Upper lobe of right lung (tissue), 1 donor: ENCODE results near the gene DIP2C. TPM values are rescaled to one million over a fixed set of nuclear protein-coding genes. Genes with fewer than 3 reads are reported as not detected.

Experiments
- ATAC-seq: fragments of 200-7000 bp; cut with Tn5 transposase; one replicate; pipeline ENCODE4 v1.9.1; 2020; ENCODE audit warnings: mild to moderate bottlenecking, moderate library complexity
- DNase-seq: peaks from one replicate; pipeline ENCODE4 v3.0.0-alpha.2; 2020
- H3K27ac ChIP-seq: fragments of 200-600 bp; one replicate; pipeline ENCODE4 v1.8.0; 2022
- H3K27me3 ChIP-seq: fragments of 200-600 bp; one replicate; pipeline ENCODE4 v1.8.0; 2022; ENCODE audit warnings: mild to moderate bottlenecking
- H3K36me3 ChIP-seq: fragments of 200-600 bp; one replicate; pipeline ENCODE4 v1.8.0; 2022
- H3K4me1 ChIP-seq: fragments of 200-600 bp; one replicate; pipeline ENCODE4 v1.8.0; 2022
- H3K4me3 ChIP-seq: fragments of 200-600 bp; one replicate; pipeline ENCODE4 v1.8.0; 2022; ENCODE audit warnings: mild to moderate bottlenecking
- H3K9me3 ChIP-seq: fragments of 200-600 bp; one replicate; pipeline ENCODE4 v1.8.0; 2022
- intact Hi-C: fragments of 100-400 bp; cut with DNase I; formaldehyde crosslinking; loops from one replicate; pipeline ENCODE4 v1.11.0; 2022
- total RNA-seq: library from RNA; stranded (reverse); fragmentation: NEBNext Ultra II Directional; extraction: Animal tissue kit (Norgen Biotek cat#: 25700); gene quantifications from one replicate; pipeline ENCODE4 v1.2.1, GENCODE V29; 2021
- TF ChIP-seq, protein P1 (sequence below): fragments of 200-600 bp; IDR thresholded peaks from one replicate; pipeline ENCODE4 v1.8.0; 2022; ENCODE audit warnings: antibody characterized with exemption
- donor health status: DM: no; HTN: yes; CAD: no; lungs with severe emphysema.

DIP2C gene
- total RNA-seq, 1 donor from 2014 or later: 17.3 TPM

- no peaks in the 10 kb centered on the region for H3K27me3 ChIP-seq
- H3K27ac ChIP-seq: no peak overlapping the region
- H3K4me1 ChIP-seq: peaks cover 6% of the 10 kb centered on the region
- no peaks in the 10 kb centered on the region for H3K9me3 ChIP-seq
- TF ChIP-seq, protein P1, sequence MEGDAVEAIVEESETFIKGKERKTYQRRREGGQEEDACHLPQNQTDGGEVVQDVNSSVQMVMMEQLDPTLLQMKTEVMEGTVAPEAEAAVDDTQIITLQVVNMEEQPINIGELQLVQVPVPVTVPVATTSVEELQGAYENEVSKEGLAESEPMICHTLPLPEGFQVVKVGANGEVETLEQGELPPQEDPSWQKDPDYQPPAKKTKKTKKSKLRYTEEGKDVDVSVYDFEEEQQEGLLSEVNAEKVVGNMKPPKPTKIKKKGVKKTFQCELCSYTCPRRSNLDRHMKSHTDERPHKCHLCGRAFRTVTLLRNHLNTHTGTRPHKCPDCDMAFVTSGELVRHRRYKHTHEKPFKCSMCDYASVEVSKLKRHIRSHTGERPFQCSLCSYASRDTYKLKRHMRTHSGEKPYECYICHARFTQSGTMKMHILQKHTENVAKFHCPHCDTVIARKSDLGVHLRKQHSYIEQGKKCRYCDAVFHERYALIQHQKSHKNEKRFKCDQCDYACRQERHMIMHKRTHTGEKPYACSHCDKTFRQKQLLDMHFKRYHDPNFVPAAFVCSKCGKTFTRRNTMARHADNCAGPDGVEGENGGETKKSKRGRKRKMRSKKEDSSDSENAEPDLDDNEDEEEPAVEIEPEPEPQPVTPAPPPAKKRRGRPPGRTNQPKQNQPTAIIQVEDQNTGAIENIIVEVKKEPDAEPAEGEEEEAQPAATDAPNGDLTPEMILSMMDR: no peak
- H3K36me3 ChIP-seq: no peaks in the 10 kb centered on the region
- no peak for DNase-seq
- no peak for ATAC-seq
- intact Hi-C loops: no loop called here
- no peak overlapping the region for H3K4me3 ChIP-seq
These were observed 44.5 kb downstream of the DIP2C start for GRCh38 chr10:644943-645334.

GRCh38 chr10:644076-644942, 45.2 kb downstream of the DIP2C start:
- Histone ChIP-seq H3K27ac (no peak overlapping the region), H3K36me3 (no peaks in the 10 kb centered on the region), H3K27me3 (no peaks in the 10 kb centered on the region), H3K4me3 (no peak overlapping the region), H3K9me3 (no peaks in the 10 kb centered on the region), H3K4me1 (no peaks in the 10 kb centered on the region)
- peak; percentile 58 for DNase-seq
- ATAC-seq: no peak
- intact Hi-C loops: no loop called here
- TF ChIP-seq, protein P1: no peak

DNA sequence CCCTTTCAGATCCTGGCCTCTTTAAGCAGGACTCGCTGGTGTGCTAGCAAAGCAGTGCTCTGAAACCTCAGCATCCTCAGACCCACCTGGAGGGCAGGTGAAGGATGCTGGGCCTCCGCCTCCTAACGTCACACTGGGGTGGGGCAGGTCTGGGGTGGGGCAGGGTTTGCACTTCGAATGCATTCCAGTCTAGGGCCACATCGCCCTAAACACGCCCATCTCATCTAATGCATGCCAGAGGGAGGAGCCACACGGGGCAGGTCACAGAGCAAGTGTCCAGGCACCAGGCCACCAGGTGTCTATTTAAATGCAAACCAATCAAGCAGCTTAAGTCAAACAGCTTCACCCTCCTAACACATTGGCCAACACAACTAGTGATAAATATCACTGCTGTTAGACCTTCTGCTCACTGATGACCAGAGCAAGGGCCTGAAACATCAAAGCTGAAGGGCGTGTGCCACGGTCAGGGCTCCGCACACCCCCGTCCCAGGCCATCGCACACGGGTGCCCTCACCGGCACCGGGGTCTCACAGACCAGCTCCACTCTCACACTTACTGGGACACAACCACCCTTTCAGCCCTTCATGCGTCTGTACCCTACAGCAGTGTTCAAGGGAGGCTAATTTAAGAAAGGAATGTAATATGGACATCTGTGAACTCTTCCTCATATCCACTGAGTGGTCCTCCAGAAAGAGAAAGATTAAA, 47.1 kb downstream of the DIP2C start:
- H3K36me3 ChIP-seq: no peaks in the 10 kb centered on the region
- intact Hi-C loops: no loop called here

GRCh38 chr10:641149-642010, 48.1 kb downstream of the DIP2C start:
- H3K36me3 ChIP-seq: no peaks in the 10 kb centered on the region
- no peaks in the 10 kb centered on the region for H3K4me1 ChIP-seq
- no peaks in the 10 kb centered on the region for H3K9me3 ChIP-seq
- no peaks in the 10 kb centered on the region for H3K27me3 ChIP-seq
- H3K27ac ChIP-seq: no peak overlapping the region
- intact Hi-C loops: no loop called here
- H3K4me3 ChIP-seq: no peak overlapping the region
- ATAC-seq (no peak), DNase-seq (peak; percentile 50)
- TF ChIP-seq, protein P1: no peak

More for the DNA sequence above, 47.1 kb downstream of the DIP2C start:
- DNase-seq (peak; percentile 66), ATAC-seq (peak; percentile 81)
- H3K27ac ChIP-seq: no peak overlapping the region
- H3K9me3 ChIP-seq: no peaks in the 10 kb centered on the region
- H3K27me3 ChIP-seq: no peaks in the 10 kb centered on the region
- H3K4me3 ChIP-seq: no peak overlapping the region
- TF ChIP-seq, protein P1: no peak
- H3K4me1 ChIP-seq: no peaks in the 10 kb centered on the region

DNA sequence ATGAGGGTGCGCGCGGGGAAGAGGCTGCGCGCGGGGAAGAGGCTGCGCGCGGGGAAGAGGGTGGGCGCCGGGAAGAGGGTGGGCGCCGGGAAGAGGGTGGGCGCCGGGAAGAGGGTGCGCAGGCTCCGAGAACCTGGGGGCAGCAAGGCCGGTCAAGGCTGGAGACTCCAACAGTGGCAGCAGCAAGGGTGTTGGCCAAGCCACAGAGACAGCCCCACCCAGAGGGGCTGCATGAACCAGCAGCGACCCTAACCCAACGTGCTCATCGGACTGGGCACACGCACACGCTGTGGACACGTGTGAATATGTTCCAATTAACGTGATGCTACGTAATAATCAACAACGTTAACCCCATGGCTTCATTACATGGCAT, 48.8 kb downstream of the DIP2C start:
- H3K27me3 ChIP-seq: no peaks in the 10 kb centered on the region
- H3K4me1 ChIP-seq: no peaks in the 10 kb centered on the region
- TF ChIP-seq, protein P1: no peak
- H3K4me3 ChIP-seq: no peak overlapping the region
- no peak overlapping the region for H3K27ac ChIP-seq
- no peaks in the 10 kb centered on the region for H3K9me3 ChIP-seq
- ATAC-seq: no peak
- H3K36me3 ChIP-seq: no peaks in the 10 kb centered on the region
- intact Hi-C loops: no loop called here
- no peak for DNase-seq
